ENCODE data around the gene AGAP5. TPM values are rescaled to one million over a fixed set of nuclear protein-coding genes. Genes with fewer than 3 reads are reported as not detected.
"Not testable (repeated sequence)": the region's sequence is repeated elsewhere in the genome, so short reads cannot be mapped to it uniquely, and the experiment has no call there.

AGAP5 gene
- total and polyA plus RNA-seq, 10 of the 15 experiments (the other 5 are each of a cell fraction or from before 2014, with no cell fraction given), result 0.68 to 8.5 (median 6.7) TPM; not detected in 1

GRCh38 chr10:73698819-73699218, 910 bp upstream of the AGAP5 start:
- POLR2A ChIA-PET; H3K27ac ChIP-seq (ENCODE audit: control insufficient read depth, insufficient read depth); H3K9me3 ChIP-seq (replicated peaks; ENCODE audit: control insufficient read depth, insufficient read depth, low read length); CTCF ChIA-PET; SMC1A ChIA-PET (ENCODE audit: uncharacterized antibody, unreplicated experiment); H3K9ac ChIP-seq (ENCODE audit: control insufficient read depth, insufficient read depth, low read length); intact Hi-C loops (cut with micrococcal nuclease; ENCODE audit: unreplicated experiment); H2AFZ ChIP-seq (ENCODE audit: control insufficient read depth, low read depth, low read length); FAIRE-seq; H3K4me3 ChIP-seq; ATAC-seq; in situ Hi-C loops (cut with MboI); H3K4me1 ChIP-seq (ENCODE audit: control insufficient read depth, insufficient read depth, low read length); DNase-seq (ENCODE audit: low read depth, low spot score); BruUV-seq (replicated peaks); H3K27me3 ChIP-seq (replicated peaks in 1 of 2; ENCODE audit: control insufficient read depth in 2 of 2, insufficient read depth in 2 of 2, low read length in 1 of 2); H3K36me3 ChIP-seq (ENCODE audit: control insufficient read depth in 2 of 2, insufficient read depth in 2 of 2, low read length in 1 of 2); H3K79me2 ChIP-seq (ENCODE audit: control insufficient read depth, insufficient read depth, low read length); RAD21 ChIA-PET (ENCODE audit: unreplicated experiment); H4K20me1 ChIP-seq (ENCODE audit: control insufficient read depth, insufficient read depth); H3K4me2 ChIP-seq (ENCODE audit: control insufficient read depth, insufficient read depth): not testable (repeated sequence)
- WGBS (ENCODE audit: insufficient coverage, insufficient replicate concordance, low lambda C conversion rate, missing lambda C conversion rate), result 89% methylated on average over 2 of the region's 2 CpGs

DNA sequence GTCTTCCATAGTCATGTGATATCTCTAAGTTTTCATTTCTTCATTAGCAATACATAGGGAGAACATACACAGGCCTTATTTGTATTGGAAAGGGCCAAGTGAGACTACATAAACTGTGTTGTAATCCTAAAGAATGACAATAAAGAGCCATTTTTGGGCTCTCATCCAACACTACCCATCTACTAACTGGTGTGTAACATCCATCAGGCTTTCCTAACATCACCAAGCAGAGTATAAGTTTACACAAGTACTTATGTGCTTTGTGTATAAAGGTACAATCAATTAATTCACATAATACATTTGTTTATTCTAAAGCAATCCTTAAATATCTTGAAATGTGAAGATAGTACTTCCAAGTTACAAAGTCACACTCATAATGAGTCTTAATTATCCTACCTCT, 2.6 kb downstream of the AGAP5 start:
- ATAC-seq; H3K9ac ChIP-seq (ENCODE audit: control insufficient read depth, insufficient read depth, low read length); H3K4me2 ChIP-seq (ENCODE audit: control insufficient read depth, insufficient read depth); RAD21 ChIA-PET (ENCODE audit: unreplicated experiment); H3K36me3 ChIP-seq (ENCODE audit: control insufficient read depth in 2 of 2, insufficient read depth in 2 of 2, low read length in 1 of 2); FAIRE-seq; SMC1A ChIA-PET (ENCODE audit: uncharacterized antibody, unreplicated experiment); H2AFZ ChIP-seq (ENCODE audit: control insufficient read depth, low read depth, low read length); H3K27me3 ChIP-seq (replicated peaks in 1 of 2; ENCODE audit: control insufficient read depth in 2 of 2, insufficient read depth in 2 of 2, low read length in 1 of 2); H3K79me2 ChIP-seq (ENCODE audit: control insufficient read depth, insufficient read depth, low read length); POLR2A ChIA-PET; H3K4me3 ChIP-seq; H3K27ac ChIP-seq (ENCODE audit: control insufficient read depth, insufficient read depth); in situ Hi-C loops (cut with MboI); H3K4me1 ChIP-seq (ENCODE audit: control insufficient read depth, insufficient read depth, low read length); CTCF ChIA-PET; H3K9me3 ChIP-seq (replicated peaks; ENCODE audit: control insufficient read depth, insufficient read depth, low read length); H4K20me1 ChIP-seq (ENCODE audit: control insufficient read depth, insufficient read depth); DNase-seq (ENCODE audit: low read depth, low spot score); BruUV-seq (replicated peaks); intact Hi-C loops (cut with micrococcal nuclease; ENCODE audit: unreplicated experiment): not testable (repeated sequence)

DNA sequence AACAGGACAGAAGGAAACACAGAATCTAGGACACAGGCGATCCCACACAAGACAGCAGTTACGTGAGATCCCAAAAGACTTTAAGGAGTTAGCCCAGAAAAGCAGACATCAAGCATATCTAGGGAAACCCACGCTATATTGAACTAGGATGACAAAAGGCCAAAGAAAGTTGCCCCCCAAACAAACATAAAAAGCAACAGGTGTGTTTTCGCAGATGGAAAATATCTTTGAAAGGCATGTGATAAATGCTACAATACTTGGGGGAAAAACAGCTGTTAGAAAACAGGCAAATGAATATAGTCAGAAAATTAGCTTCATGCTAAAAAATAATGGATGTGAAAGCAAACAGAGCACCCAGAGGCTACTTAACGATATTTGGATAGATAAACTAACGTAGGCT, 7.2 kb downstream of the AGAP5 start:
- CTCF ChIA-PET; H3K27ac ChIP-seq (ENCODE audit: control insufficient read depth, insufficient read depth); in situ Hi-C loops (cut with MboI); H3K79me2 ChIP-seq (ENCODE audit: control insufficient read depth, insufficient read depth, low read length); H3K4me3 ChIP-seq; intact Hi-C loops (cut with micrococcal nuclease; ENCODE audit: unreplicated experiment); FAIRE-seq; H3K36me3 ChIP-seq (ENCODE audit: control insufficient read depth in 2 of 2, insufficient read depth in 2 of 2, low read length in 1 of 2); H3K4me1 ChIP-seq (ENCODE audit: control insufficient read depth, insufficient read depth, low read length); BruUV-seq (replicated peaks); DNase-seq (ENCODE audit: low read depth, low spot score); H3K9ac ChIP-seq (ENCODE audit: control insufficient read depth, insufficient read depth, low read length); H4K20me1 ChIP-seq (ENCODE audit: control insufficient read depth, insufficient read depth); RAD21 ChIA-PET (ENCODE audit: unreplicated experiment); H3K9me3 ChIP-seq (replicated peaks; ENCODE audit: control insufficient read depth, insufficient read depth, low read length); H3K4me2 ChIP-seq (ENCODE audit: control insufficient read depth, insufficient read depth); H2AFZ ChIP-seq (ENCODE audit: control insufficient read depth, low read depth, low read length); ATAC-seq; POLR2A ChIA-PET; H3K27me3 ChIP-seq (replicated peaks in 1 of 2; ENCODE audit: control insufficient read depth in 2 of 2, insufficient read depth in 2 of 2, low read length in 1 of 2): not testable (repeated sequence)
- SMC1A ChIA-PET (ENCODE audit: uncharacterized antibody, unreplicated experiment), result interaction anchor here (1.5 kb wide), 1 partner anchor 83 kb away, joined by 3 read pairs; no protein-coding TSS in a partner anchor
- WGBS (ENCODE audit: insufficient coverage, insufficient replicate concordance, low lambda C conversion rate, missing lambda C conversion rate), result 98% methylated on average over 6 of the region's 6 CpGs

GRCh38 chr10:73689596-73689995, 8.3 kb downstream of the AGAP5 start:
- CTCF ChIA-PET; H3K4me2 ChIP-seq (ENCODE audit: control insufficient read depth, insufficient read depth); H3K27me3 ChIP-seq (replicated peaks in 1 of 2; ENCODE audit: control insufficient read depth in 2 of 2, insufficient read depth in 2 of 2, low read length in 1 of 2); H3K4me3 ChIP-seq; DNase-seq (ENCODE audit: low read depth, low spot score); intact Hi-C loops (cut with micrococcal nuclease; ENCODE audit: unreplicated experiment); H2AFZ ChIP-seq (ENCODE audit: control insufficient read depth, low read depth, low read length); ATAC-seq; H3K79me2 ChIP-seq (ENCODE audit: control insufficient read depth, insufficient read depth, low read length); H3K9me3 ChIP-seq (replicated peaks; ENCODE audit: control insufficient read depth, insufficient read depth, low read length); H3K36me3 ChIP-seq (ENCODE audit: control insufficient read depth in 2 of 2, insufficient read depth in 2 of 2, low read length in 1 of 2); SMC1A ChIA-PET (ENCODE audit: uncharacterized antibody, unreplicated experiment); H3K27ac ChIP-seq (ENCODE audit: control insufficient read depth, insufficient read depth); H4K20me1 ChIP-seq (ENCODE audit: control insufficient read depth, insufficient read depth); POLR2A ChIA-PET; FAIRE-seq; in situ Hi-C loops (cut with MboI); BruUV-seq (replicated peaks); RAD21 ChIA-PET (ENCODE audit: unreplicated experiment); H3K4me1 ChIP-seq (ENCODE audit: control insufficient read depth, insufficient read depth, low read length); H3K9ac ChIP-seq (ENCODE audit: control insufficient read depth, insufficient read depth, low read length): not testable (repeated sequence)
- WGBS (ENCODE audit: insufficient coverage, insufficient replicate concordance, low lambda C conversion rate, missing lambda C conversion rate), result 98% methylated on average over 10 of the region's 28 CpGs
